ENCODE data around the gene C1QTNF7. TPM values are rescaled to one million over a fixed set of nuclear protein-coding genes. Genes with fewer than 3 reads are reported as not detected.

Gene C1QTNF7
- polyA plus RNA-seq, 1 of the 3 experiments (the other 2 are of a cell fraction), result not detected

DNA sequence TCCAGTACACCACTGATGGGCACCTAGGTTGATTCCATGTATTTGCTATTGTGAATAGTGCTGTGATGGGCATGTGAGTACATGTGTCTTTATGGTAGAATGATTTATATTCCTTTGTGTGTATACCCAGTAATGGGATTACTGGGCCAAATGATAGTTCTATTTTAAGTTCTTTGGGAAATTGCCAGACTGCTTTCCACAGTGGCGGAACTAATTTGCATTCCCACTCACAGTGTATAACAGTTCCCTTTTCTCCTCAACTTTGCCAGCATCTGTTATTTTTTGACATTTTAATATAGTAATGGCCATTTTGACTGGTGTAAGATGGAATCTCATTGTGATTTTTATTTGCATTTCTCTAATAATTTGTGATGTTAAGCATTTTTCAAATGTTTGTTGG, 67.8 kb downstream of the C1QTNF7 start (continued):
- TF ChIP-seq REST (IDR thresholded peaks at IDR 0.05; ENCODE audit: low read depth, low read length), result no peak
- TF ChIP-seq EZH2phosphoT487 (IDR thresholded peaks at IDR 0.05; ENCODE audit: borderline replicate concordance, low read depth), result no peak

Small RNA genes lying within 50 kb of the gene (small RNA-seq; reads per million reads assigned to genes)
- 0 to 1.1 (median 0) reads per million in 7 experiments for gene AC007016.1

Other genes with a start within 250 kb of the C1QTNF7 start
- 17.8 and 23.4 TPM in 2 replicates for gene CC2D2A, start 41.8 kb downstream of the C1QTNF7 start, polyA plus RNA-seq (2012; rRNA removed)
- gene FBXL5, start 227.3 kb downstream of the C1QTNF7 start, polyA plus RNA-seq (2012; rRNA removed), result 13.5 and 17.2 TPM in 2 replicates

Data from SK-N-SH (cell line).